SK-N-MC (cell line): ENCODE measurements around the gene TRIM37.

Experiments used
- EZH2 ChIP-seq: fragments of 200-600 bp; sonication (generic); IDR thresholded peaks from one replicate; pipeline ENCODE4 v1.6.1; 2017; ENCODE audit warnings: antibody characterized with exemption
- POLR2AphosphoS5 ChIP-seq: IDR thresholded peaks from 2 replicates; pipeline ENCODE4 v1.6.1; 2012; ENCODE audit warnings: mild to moderate bottlenecking, low read depth, low read length, borderline replicate concordance

GRCh38 chr17:59002848-59003247 is 103.8 kb downstream of the TRIM37 start:
- TF ChIP-seq EZH2 (no peak), POLR2AphosphoS5 (no peak)
